AG09309 (cell line): Measurements from ENCODE around the gene FXYD4.
"Not testable (repeated sequence)": the region's sequence is repeated elsewhere in the genome, so short reads cannot be mapped to it uniquely, and the experiment has no call there.

Source experiments
- DNase-seq: peaks from one replicate; pipeline ENCODE4 v3.0.0-alpha.2; 2010; ENCODE audit warnings: low read depth
- H3K4me3 ChIP-seq: 2 replicates; pipeline ENCODE4 v1.5.1; 2011; ENCODE audit warnings: mild to moderate bottlenecking, low read depth, low read length, moderate library complexity; ENCODE audit not compliant: control insufficient read depth
- CTCF ChIP-seq: IDR thresholded peaks from 2 replicates; pipeline ENCODE4 v1.5.1; 2011; ENCODE audit warnings: mild to moderate bottlenecking, low read depth, low read length, inconsistent platforms; ENCODE audit not compliant: insufficient read depth, control insufficient read depth; ENCODE audit errors: missing control alignments

The FXYD4 gene

GRCh38 chr10:43390333-43390732 is 18.9 kb downstream of the FXYD4 start:
- no peak for DNase-seq
- H3K4me3 ChIP-seq: no peak overlapping the region
- no peak for TF ChIP-seq CTCF

GRCh38 chr10:43390759-43391158 is 19.3 kb downstream of the FXYD4 start:
- TF ChIP-seq CTCF: peak; percentile 70

GRCh38 chr10:43391496-43391895 is 20.1 kb downstream of the FXYD4 start:
- no peak for TF ChIP-seq CTCF
- no peak for DNase-seq
- no peak overlapping the region for H3K4me3 ChIP-seq

More at GRCh38 chr10:43390759-43391158, 19.3 kb downstream of the FXYD4 start:
- no peak overlapping the region for H3K4me3 ChIP-seq
- no peak for DNase-seq

GRCh38 chr10:43392748-43393147 is 21.3 kb downstream of the FXYD4 start:
- no peak for TF ChIP-seq CTCF
- DNase-seq: no peak
- H3K4me3 ChIP-seq: no peak overlapping the region

GRCh38 chr10:43393186-43393585 is 21.8 kb downstream of the FXYD4 start:
- not testable (repeated sequence) for H3K4me3 ChIP-seq, DNase-seq

GRCh38 chr10:43393606-43394360 is 22.3 kb downstream of the FXYD4 start:
- no peak for DNase-seq
- H3K4me3 ChIP-seq: no peak overlapping the region

More at GRCh38 chr10:43393606-43394360, 22.3 kb downstream of the FXYD4 start:
- TF ChIP-seq CTCF: no peak
